ENCODE data around the gene XYLT2. TPM values are rescaled to one million over a fixed set of nuclear protein-coding genes. Genes with fewer than 3 reads are reported as not detected.

The XYLT2 gene
- total and polyA plus RNA-seq, 2 of the 8 experiments (the other 6 are each of a cell fraction or from before 2014, with no cell fraction given): 28.0 to 29.9 TPM

DNA sequence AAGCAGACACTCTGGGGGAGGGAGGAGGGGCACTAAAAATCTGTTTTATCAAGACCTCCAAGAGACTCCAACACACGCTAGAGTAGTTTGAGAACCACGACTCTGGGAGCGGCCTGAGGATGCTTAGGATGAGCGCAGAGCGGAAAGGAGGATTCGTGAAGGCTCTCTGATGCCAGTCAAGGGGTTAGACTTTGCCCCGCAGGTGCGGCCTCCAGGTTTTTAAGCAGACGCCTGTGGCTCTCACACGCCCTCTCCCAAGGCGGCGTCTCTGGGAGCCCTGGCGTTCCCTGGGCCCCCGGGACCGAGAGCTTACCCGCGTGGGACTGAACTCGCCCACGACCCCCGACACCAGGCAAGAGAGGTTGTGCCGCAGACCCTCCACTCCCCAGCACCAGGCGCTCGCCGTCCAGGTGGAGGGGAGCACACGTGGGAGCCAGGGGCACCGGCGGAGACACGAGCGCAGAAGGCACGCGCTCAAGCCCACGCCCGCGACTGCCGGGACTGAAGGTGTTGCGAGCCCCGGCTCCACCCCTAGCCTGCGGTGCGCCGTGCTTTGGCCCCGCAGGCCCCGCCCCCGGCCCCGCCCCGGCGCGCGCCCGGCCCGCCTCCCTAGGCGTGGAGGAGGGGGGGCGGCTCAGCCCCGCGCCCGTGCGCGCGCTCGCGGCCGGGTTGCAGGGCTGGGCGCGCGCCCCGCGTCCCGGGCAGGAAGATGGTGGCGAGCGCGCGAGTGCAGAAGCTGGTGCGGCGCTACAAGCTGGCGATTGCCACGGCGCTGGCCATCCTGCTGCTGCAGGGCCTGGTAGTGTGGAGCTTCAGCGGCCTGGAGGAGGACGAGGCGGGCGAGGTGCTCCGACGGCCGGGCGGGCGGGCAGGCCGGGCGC is at the start of gene XYLT2 (continued):
- TF ChIP-seq TBP (IDR thresholded peaks at IDR 0.05; ENCODE audit: low read depth, low read length) (no peak), CEBPB (IDR thresholded peaks at IDR 0.05; ENCODE audit: low read depth, low read length) (no peak), CREB1 (IDR thresholded peaks at IDR 0.05) (no peak), TEAD4 (IDR thresholded peaks at IDR 0.05; ENCODE audit: low read depth, low read length) (no peak), EZH2 (IDR thresholded peaks at IDR 0.05; ENCODE audit: low read depth, low read length, severe bottlenecking) (no peak), ZNF274 (IDR thresholded peaks at IDR 0.05; ENCODE audit: borderline replicate concordance, extremely low read depth, low read length) (no peak), BCL11A (IDR thresholded peaks at IDR 0.05; ENCODE audit: low read depth in 2 of 2, low read length in 2 of 2) (no peak), RBBP5 (IDR thresholded peaks at IDR 0.05; ENCODE audit: borderline replicate concordance, low read depth, low read length) (0 out of 2 replicates have a peak, but pooled peaks have one; percentile 26), RFX5 (IDR thresholded peaks at IDR 0.05; ENCODE audit: borderline replicate concordance, low read depth, low read length) (no peak), TAF7 (optimal IDR thresholded peaks at IDR 0.05; ENCODE audit: borderline replicate concordance, low read depth, low read length) (peak; percentile 44), FOSL1 (IDR thresholded peaks at IDR 0.05; ENCODE audit: insufficient read depth, low read depth, low read length) (no peak), KDM1A (IDR thresholded peaks at IDR 0.05; ENCODE audit: borderline replicate concordance, low read length) (no peak), GABPA (IDR thresholded peaks at IDR 0.05; ENCODE audit: borderline replicate concordance, insufficient read depth, low read length) (no peak), POU5F1 (IDR thresholded peaks at IDR 0.05; ENCODE audit: low read depth, low read length) (no peak), PHF8 (conservative IDR thresholded peaks at IDR 0.05; ENCODE audit: low read depth, low read length) (peak; percentile 79), KDM5A (IDR thresholded peaks at IDR 0.05; ENCODE audit: low read length) (no peak), KDM4A (IDR thresholded peaks at IDR 0.05; ENCODE audit: low read depth, low read length, severe bottlenecking) (peak; percentile 88), MAFK (IDR thresholded peaks at IDR 0.05; ENCODE audit: low read depth, low read length) (no peak), POLR2AphosphoS5 (IDR thresholded peaks at IDR 0.05; ENCODE audit: low read depth, low read length) (peak; percentile 85), EP300 (IDR thresholded peaks at IDR 0.05; ENCODE audit: borderline replicate concordance in 1 of 2, low read depth in 2 of 2, low read length in 2 of 2) (no peak), JUN (IDR thresholded peaks at IDR 0.05; ENCODE audit: low read depth, low read length) (no peak)
- TF ChIP-seq, protein P1, sequence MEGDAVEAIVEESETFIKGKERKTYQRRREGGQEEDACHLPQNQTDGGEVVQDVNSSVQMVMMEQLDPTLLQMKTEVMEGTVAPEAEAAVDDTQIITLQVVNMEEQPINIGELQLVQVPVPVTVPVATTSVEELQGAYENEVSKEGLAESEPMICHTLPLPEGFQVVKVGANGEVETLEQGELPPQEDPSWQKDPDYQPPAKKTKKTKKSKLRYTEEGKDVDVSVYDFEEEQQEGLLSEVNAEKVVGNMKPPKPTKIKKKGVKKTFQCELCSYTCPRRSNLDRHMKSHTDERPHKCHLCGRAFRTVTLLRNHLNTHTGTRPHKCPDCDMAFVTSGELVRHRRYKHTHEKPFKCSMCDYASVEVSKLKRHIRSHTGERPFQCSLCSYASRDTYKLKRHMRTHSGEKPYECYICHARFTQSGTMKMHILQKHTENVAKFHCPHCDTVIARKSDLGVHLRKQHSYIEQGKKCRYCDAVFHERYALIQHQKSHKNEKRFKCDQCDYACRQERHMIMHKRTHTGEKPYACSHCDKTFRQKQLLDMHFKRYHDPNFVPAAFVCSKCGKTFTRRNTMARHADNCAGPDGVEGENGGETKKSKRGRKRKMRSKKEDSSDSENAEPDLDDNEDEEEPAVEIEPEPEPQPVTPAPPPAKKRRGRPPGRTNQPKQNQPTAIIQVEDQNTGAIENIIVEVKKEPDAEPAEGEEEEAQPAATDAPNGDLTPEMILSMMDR (IDR thresholded peaks at IDR 0.05; ENCODE audit: control extremely low read depth in 1 of 3, insufficient read depth in 1 of 3, low read depth in 1 of 3, low read length in 3 of 3): no peak
